HepG2 (cell line): ENCODE data around the gene RCAN2. TPM values are rescaled to one million over a fixed set of nuclear protein-coding genes. Genes with fewer than 3 reads are reported as not detected.

Experiments
- ATAC-seq: fragments of 200-7000 bp; cut with Tn5 transposase; 3 replicates; pipeline ENCODE4 v1.9.1; 2020; ENCODE audit warnings: mild to moderate bottlenecking, moderate library complexity
- BruUV-seq: library from RNA; stranded (reverse); fragments of 400-500 nt; replicated peaks from 2 replicates; lab custom pipeline; 2021; lab: Mats Ljungman, UMichigan
- CTCF ChIA-PET: fragments of 300-600 bp; formaldehyde crosslinking; extraction: SDS; loops from one replicate; lab custom pipeline; 2021; ENCODE audit warnings: low total read pairs, inconsistent platforms, low intra/inter-chr PET ratio; lab: Yijun Ruan, JAX
- POLR2A ChIA-PET: fragments of 350-600 bp; sonication (Branson Sonifier 250); formaldehyde crosslinking; loops from one replicate; lab custom pipeline; 2020; ENCODE audit warnings: antibody characterized with exemption, inconsistent platforms; lab: Yijun Ruan, JAX
- DNase-seq: peaks from one replicate; pipeline ENCODE4 v3.0.0-alpha.2; 2015; ENCODE audit warnings: low spot score
- FAIRE-seq: peaks from 3 replicates; lab custom pipeline; 2011; peaks lifted over from hg19 to GRCh38; lab: Jason Lieb, UNC
- H2AFZ ChIP-seq: one replicate; pipeline ENCODE4 v1.6.1; 2011; ENCODE audit warnings: low read length, inconsistent platforms
- H3K27ac ChIP-seq: fragments of 300-600 bp; 3 replicates; pipeline ENCODE4 v1.8.0; 2011; ENCODE audit warnings: mixed run types, mild to moderate bottlenecking, mixed read lengths, low read length, inconsistent platforms; ENCODE audit not compliant: insufficient read depth; ENCODE audit errors: extremely low read length
- H3K27me3 ChIP-seq, 2 experiments: fragments of 200-600 bp in 1 of 2; 2 replicates in 1 of 2; 3 replicates in 1 of 2; pipeline versions ENCODE4 v1.6.0 to v1.8.0; 2011; ENCODE audit warnings: low read length in 2 of 2, mild to moderate bottlenecking in 2 of 2, moderate library complexity in 2 of 2, inconsistent platforms in 1 of 2; ENCODE audit not compliant: insufficient read depth in 2 of 2, control insufficient read depth in 1 of 2
- H3K36me3 ChIP-seq, 2 experiments: fragments of 200-600 bp in 1 of 2; replicated peaks in 1 of 2; 2 replicates in 1 of 2; 3 replicates in 1 of 2; pipeline versions ENCODE4 v1.5.1 to v1.8.0; 2011; ENCODE audit warnings: low read length in 2 of 2, inconsistent platforms in 1 of 2; ENCODE audit not compliant: insufficient read depth in 2 of 2, control insufficient read depth in 1 of 2
- H3K4me1 ChIP-seq: 2 replicates; pipeline ENCODE4 v1.5.1; 2012; ENCODE audit warnings: low read length, inconsistent platforms; ENCODE audit not compliant: insufficient read depth
- H3K4me2 ChIP-seq: 2 replicates; pipeline ENCODE4 v1.6.0; 2011; ENCODE audit warnings: low read depth, low read length, inconsistent platforms
- H3K4me3 ChIP-seq, 3 experiments: fragments of 200-600 bp in 1 of 3; sonication (generic), shearing (Covaris generic) in 1 of 3; replicated peaks in 1 of 3; 2 replicates each; pipeline ENCODE4 v1.5.1; 2011 to 2016; ENCODE audit warnings: low read length in 3 of 3, inconsistent platforms in 2 of 3, low read depth in 2 of 3, mild to moderate bottlenecking in 2 of 3, control low read depth in 1 of 3, mixed read lengths in 1 of 3; ENCODE audit not compliant: insufficient read depth in 1 of 3
- H3K79me2 ChIP-seq: one replicate; pipeline ENCODE4 v1.6.1; 2011; ENCODE audit warnings: low read length, inconsistent platforms; ENCODE audit not compliant: insufficient read depth
- H3K9ac ChIP-seq: 2 replicates; pipeline ENCODE4 v1.6.0; 2011; ENCODE audit warnings: mild to moderate bottlenecking, low read depth, low read length, inconsistent platforms; ENCODE audit not compliant: insufficient read depth
- H3K9me3 ChIP-seq: 2 replicates; pipeline ENCODE4 v1.5.1; 2012; ENCODE audit warnings: mild to moderate bottlenecking, low read length
- H4K20me1 ChIP-seq: 2 replicates; pipeline ENCODE4 v1.6.0; 2011; ENCODE audit warnings: inconsistent platforms, mild to moderate bottlenecking, low read length, moderate library complexity; ENCODE audit not compliant: insufficient read depth
- ARNT ChIP-seq: fragments of 450-650 bp; IDR thresholded peaks from 2 replicates; pipeline ENCODE4 v1.6.1; 2017
- ATRX ChIP-seq: sonication (generic); formaldehyde crosslinking; IDR thresholded peaks from 2 replicates; pipeline ENCODE4 v1.4.0; 2020; ENCODE audit warnings: missing genetic modification reagents, borderline replicate concordance
- CHCHD3 ChIP-seq: sonication (generic); formaldehyde crosslinking; IDR thresholded peaks from 2 replicates; pipeline ENCODE4 v1.8.0; 2022; ENCODE audit warnings: mild to moderate bottlenecking, missing genetic modification reagents, moderate library complexity
- CHD2 ChIP-seq: IDR thresholded peaks from 2 replicates; pipeline ENCODE4 v1.6.1; 2011; ENCODE audit warnings: low read depth, low read length, improper control_type of control experiment
- JARID2 ChIP-seq: sonication (generic); formaldehyde crosslinking; IDR thresholded peaks from 2 replicates; pipeline ENCODE4 v1.8.1; 2023; ENCODE audit warnings: missing genetic modification reagents, inconsistent platforms; ENCODE audit not compliant: insufficient replicate concordance
- NFE2 ChIP-seq: sonication (generic); formaldehyde crosslinking; IDR thresholded peaks from 2 replicates; pipeline ENCODE4 v1.4.0; 2020; ENCODE audit warnings: missing genetic modification reagents
- NPAS2 ChIP-seq: sonication (generic); formaldehyde crosslinking; IDR thresholded peaks from 2 replicates; pipeline ENCODE4 v1.8.0; 2022; ENCODE audit warnings: mild to moderate bottlenecking, missing genetic modification reagents, borderline replicate concordance
- PHF21A ChIP-seq: sonication (generic); formaldehyde crosslinking; IDR thresholded peaks from 2 replicates; pipeline ENCODE4 v1.5.0; 2020; ENCODE audit warnings: mild to moderate bottlenecking, missing genetic modification reagents
- PTBP1 ChIP-seq: fragments of 200-400 bp; formaldehyde crosslinking; IDR thresholded peaks from 2 replicates; pipeline ENCODE4 v1.6.1; 2018; ENCODE audit warnings: low read length, low read depth; ENCODE audit not compliant: poor library complexity, severe bottlenecking
- REXO4 ChIP-seq: sonication (generic); formaldehyde crosslinking; IDR thresholded peaks from 2 replicates; pipeline ENCODE4 v1.8.0; 2022; ENCODE audit warnings: missing genetic modification reagents, mild to moderate bottlenecking, borderline replicate concordance
- SNAPC2 ChIP-seq: sonication (generic); formaldehyde crosslinking; IDR thresholded peaks from 2 replicates; pipeline ENCODE4 v1.8.1; 2022; ENCODE audit warnings: mild to moderate bottlenecking, missing genetic modification reagents
- ZMYM3 ChIP-seq: sonication (generic); formaldehyde crosslinking; IDR thresholded peaks from 2 replicates; pipeline ENCODE4 v1.5.1; 2020; ENCODE audit warnings: mild to moderate bottlenecking, missing genetic modification reagents
- ZNF703 ChIP-seq: sonication (generic); formaldehyde crosslinking; IDR thresholded peaks from 2 replicates; pipeline ENCODE4 v1.5.1; 2020; ENCODE audit warnings: missing genetic modification reagents, mild to moderate bottlenecking, moderate library complexity, borderline replicate concordance
- WGBS: methylation state at CpG from one replicate; pipeline ENCODE4 v1.1.6; 2017; ENCODE audit warnings: low lambda C conversion rate; 5-methylcytosine and 5-hydroxymethylcytosine counted together
- in situ Hi-C: cut with HindIII; loops from 2 replicates; pipeline ENCODE4 v1.10.0; 2017; ENCODE audit warnings: low pct_unique_long_range_greater_than_20kb; ENCODE audit not compliant: extremely low pct_ligation_motif_present
- intact Hi-C: fragments of 100-400 bp; cut with micrococcal nuclease; formaldehyde crosslinking; loops from one replicate; pipeline ENCODE4 v1.10.0; 2022; ENCODE audit not compliant: unreplicated experiment
- polyA plus RNA-seq, 8 experiments: library from polyadenylated mRNA; depleted of rRNA in 3 of 8; stranded (reverse) in 7 of 8; unstranded in 1 of 8; fragments of >200 nt; fragmentation: Illumina TruSeq in 4 of 8; extraction: Trizol in 4 of 8; gene quantifications; 2 replicates each; pipeline versions ENCODE4 v1.2.1 to v1.2.3, GENCODE V29; 2011 to 2016; ENCODE audit warnings: low read depth in 4 of 8, missing spikeins in 1 of 8, mixed read lengths in 1 of 8; ENCODE audit not compliant: insufficient read depth in 1 of 8
- total RNA-seq, 5 experiments: library from RNA; depleted of rRNA; stranded (reverse); fragments of >200 nt; fragmentation: Illumina TruSeq; extraction: Trizol; gene quantifications; 2 replicates each; pipeline ENCODE4 v1.2.3, GENCODE V29; 2016; ENCODE audit warnings: low read depth in 1 of 5
- TF ChIP-seq, protein P1 (sequence below): sonication (generic); formaldehyde crosslinking; IDR thresholded peaks from 2 replicates; pipeline ENCODE4 v1.4.0; 2020; ENCODE audit warnings: missing genetic modification reagents, borderline replicate concordance
- TF ChIP-seq, protein P2 (sequence below): sonication (generic); formaldehyde crosslinking; IDR thresholded peaks from 2 replicates; pipeline ENCODE4 v1.8.1; 2023; ENCODE audit warnings: mild to moderate bottlenecking, missing genetic modification reagents

RCAN2 gene
- total and polyA plus RNA-seq, 2 of the 13 experiments (the other 11 are each of a cell fraction or from before 2014, with no cell fraction given): not detected

- Histone ChIP-seq H3K9ac (no peak overlapping the region), H3K9me3 (no peaks in the 10 kb centered on the region), H3K79me2 (no peaks in the 10 kb centered on the region), H3K27me3 (no peaks in the 10 kb centered on the region), H3K4me2 (no peak overlapping the region), H3K36me3 (no peaks in the 10 kb centered on the region), H3K4me1 (no peaks in the 10 kb centered on the region), H4K20me1 (no peaks in the 10 kb centered on the region), H3K4me3 (no peak overlapping the region), H3K27ac (no peak overlapping the region), H2AFZ (no peak overlapping the region)
- ATAC-seq (no peak), FAIRE-seq (no peak), DNase-seq (no peak)
- CTCF ChIA-PET: interaction anchor here (3.0 kb wide), 1 partner anchor 191 kb away, joined by 24 read pairs; no protein-coding TSS in a partner anchor
- in situ Hi-C loops: loop anchor here (5.0 kb wide), 2 partner anchors 189 to 319 kb away; no protein-coding TSS in a partner anchor
- intact Hi-C loops: no loop called here
- under 1% methylated on average over 3 of the region's 3 CpGs for WGBS
- no TSS peak for BruUV-seq
- POLR2A ChIA-PET: no interaction called here
- TF ChIP-seq SNAPC2 (no peak), PTBP1 (no peak), CHD2 (no peak), REXO4 (no peak), CHCHD3 (CRISPR knock-in tag) (no peak), ATRX (CRISPR knock-in tag) (no peak), ZNF703 (CRISPR knock-in tag) (no peak), NFE2 (CRISPR knock-in tag) (no peak), ARNT (no peak), PHF21A (no peak), JARID2 (CRISPR knock-in tag) (no peak), ZMYM3 (no peak), NPAS2 (CRISPR knock-in tag) (no peak)
- TF ChIP-seq, protein P1, sequence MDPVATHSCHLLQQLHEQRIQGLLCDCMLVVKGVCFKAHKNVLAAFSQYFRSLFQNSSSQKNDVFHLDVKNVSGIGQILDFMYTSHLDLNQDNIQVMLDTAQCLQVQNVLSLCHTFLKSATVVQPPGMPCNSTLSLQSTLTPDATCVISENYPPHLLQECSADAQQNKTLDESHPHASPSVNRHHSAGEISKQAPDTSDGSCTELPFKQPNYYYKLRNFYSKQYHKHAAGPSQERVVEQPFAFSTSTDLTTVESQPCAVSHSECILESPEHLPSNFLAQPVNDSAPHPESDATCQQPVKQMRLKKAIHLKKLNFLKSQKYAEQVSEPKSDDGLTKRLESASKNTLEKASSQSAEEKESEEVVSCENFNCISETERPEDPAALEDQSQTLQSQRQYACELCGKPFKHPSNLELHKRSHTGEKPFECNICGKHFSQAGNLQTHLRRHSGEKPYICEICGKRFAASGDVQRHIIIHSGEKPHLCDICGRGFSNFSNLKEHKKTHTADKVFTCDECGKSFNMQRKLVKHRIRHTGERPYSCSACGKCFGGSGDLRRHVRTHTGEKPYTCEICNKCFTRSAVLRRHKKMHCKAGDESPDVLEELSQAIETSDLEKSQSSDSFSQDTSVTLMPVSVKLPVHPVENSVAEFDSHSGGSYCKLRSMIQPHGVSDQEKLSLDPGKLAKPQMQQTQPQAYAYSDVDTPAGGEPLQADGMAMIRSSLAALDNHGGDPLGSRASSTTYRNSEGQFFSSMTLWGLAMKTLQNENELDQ: no peak
- TF ChIP-seq, protein P2, sequence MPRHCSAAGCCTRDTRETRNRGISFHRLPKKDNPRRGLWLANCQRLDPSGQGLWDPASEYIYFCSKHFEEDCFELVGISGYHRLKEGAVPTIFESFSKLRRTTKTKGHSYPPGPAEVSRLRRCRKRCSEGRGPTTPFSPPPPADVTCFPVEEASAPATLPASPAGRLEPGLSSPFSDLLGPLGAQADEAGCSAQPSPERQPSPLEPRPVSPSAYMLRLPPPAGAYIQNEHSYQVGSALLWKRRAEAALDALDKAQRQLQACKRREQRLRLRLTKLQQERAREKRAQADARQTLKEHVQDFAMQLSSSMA (CRISPR knock-in tag): no peak
Observed at GRCh38 chr6:46411456-46412197, 79.6 kb downstream of the RCAN2 start.
